Naive thymus-derived CD8-positive, alpha-beta T cell (primary cell): ENCODE data around the gene SPCS3. TPM values are rescaled to one million over a fixed set of nuclear protein-coding genes. Genes with fewer than 3 reads are reported as not detected.
"Not testable (repeated sequence)": the region's sequence is repeated elsewhere in the genome, so short reads cannot be mapped to it uniquely, and the experiment has no call there.

Experiments
- ATAC-seq, 2 donors: fragments of 150-1000 bp; cut with Tn5 transposase in 1 of 2; sonication (Bioruptor Pico), chemical (Tn5 transposase) in 1 of 2; 1 replicate in 1 of 2; 2 replicates in 1 of 2; pipeline ENCODE4 v1.10.0; 2021; ENCODE audit warnings: mild to moderate bottlenecking in 2 of 2, moderate library complexity in 2 of 2
- POLR2A ChIA-PET: fragments of 350-600 bp; sonication (Branson Sonifier 250); formaldehyde crosslinking; loops from one replicate; lab custom pipeline; 2021; ENCODE audit warnings: antibody characterized with exemption; lab: Charles Lee
- DNase-seq, 10 donors: peaks; one replicate each; pipeline versions ENCODE4 v3.0.0 to v3.0.0-alpha.2; 2020 to 2022
- H3K27ac Mint-ChIP-seq, 10 donors: one replicate each; pipeline ENCODE4 v1.8.0; 2020 to 2022; ENCODE audit warnings: mild to moderate bottlenecking in 10 of 10, mixed read lengths in 10 of 10, moderate library complexity in 4 of 10, inconsistent platforms in 1 of 10
- H3K27me3 Mint-ChIP-seq, 5 donors: one replicate each; pipeline ENCODE4 v1.8.0; 2021 to 2022; ENCODE audit warnings: mixed read lengths in 5 of 5
- H3K36me3 Mint-ChIP-seq, 3 donors: one replicate each; pipeline ENCODE4 v1.8.0; 2020 to 2022; ENCODE audit warnings: mixed read lengths in 3 of 3, mild to moderate bottlenecking in 2 of 3, inconsistent platforms in 1 of 3
- H3K4me1 Mint-ChIP-seq, 4 donors: one replicate each; pipeline ENCODE4 v1.8.0; 2021 to 2022; ENCODE audit warnings: mixed read lengths in 4 of 4
- H3K4me3 Mint-ChIP-seq, 10 donors: one replicate each; pipeline ENCODE4 v1.8.0; 2020 to 2022; ENCODE audit warnings: mild to moderate bottlenecking in 10 of 10, mixed read lengths in 10 of 10, moderate library complexity in 6 of 10, inconsistent platforms in 1 of 10
- H3K9me3 Mint-ChIP-seq, 9 donors: one replicate each; pipeline ENCODE4 v1.8.0; 2020 to 2022; ENCODE audit warnings: mixed read lengths in 9 of 9, mild to moderate bottlenecking in 3 of 9, inconsistent platforms in 1 of 9, moderate library complexity in 1 of 9
- polyA plus RNA-seq, 3 donors: library from polyadenylated mRNA; unstranded; fragments of 300-500 nt; fragmentation: Illumina TruSeq; gene quantifications; one replicate each; pipeline ENCODE4 v1.2.3, GENCODE V29; 2021
- total RNA-seq, 8 experiments: library from RNA in 2 of 8; stranded (reverse) in 2 of 8; gene quantifications; one replicate each; pipeline ENCODE4 v1.2.3 and lab custom pipeline; 2021 to 2026

SPCS3 gene
- total and polyA plus RNA-seq, 5 experiments from 2014 or later, result 33.7 to 155 (median 64.4) TPM

DNA sequence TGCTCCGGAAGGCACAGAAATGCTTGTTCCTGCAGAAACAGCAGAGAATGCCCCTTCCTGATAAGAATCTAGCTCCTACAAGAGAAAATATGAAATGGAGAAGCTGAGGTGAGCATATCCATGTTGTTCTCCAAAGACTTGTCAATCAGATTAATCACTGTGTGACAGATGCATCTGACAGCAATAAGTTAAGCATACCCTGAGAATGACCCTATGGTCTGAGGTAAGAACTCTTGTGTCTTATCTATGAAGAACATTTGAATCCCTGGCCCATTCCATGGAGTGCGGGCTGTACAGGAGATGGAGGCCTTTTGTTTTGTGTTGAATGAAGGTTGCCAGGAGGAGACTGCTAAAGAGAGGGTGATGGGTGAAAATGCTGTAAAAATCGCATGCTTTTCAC lies 29.2 kb upstream of the SPCS3 start:
- ATAC-seq (no peak), DNase-seq (no peak)
- POLR2A ChIA-PET, result no interaction called here
- Mint-ChIP-seq H3K36me3 (no peaks in the 10 kb centered on the region), H3K27ac (no peak overlapping the region), H3K9me3 (no peaks in the 10 kb centered on the region), H3K4me1 (no peaks in the 10 kb centered on the region), H3K27me3 (peaks cover 0 to 4% (median 0%) of the 10 kb centered on the region in 5 donors), H3K4me3 (no peak overlapping the region)

DNA sequence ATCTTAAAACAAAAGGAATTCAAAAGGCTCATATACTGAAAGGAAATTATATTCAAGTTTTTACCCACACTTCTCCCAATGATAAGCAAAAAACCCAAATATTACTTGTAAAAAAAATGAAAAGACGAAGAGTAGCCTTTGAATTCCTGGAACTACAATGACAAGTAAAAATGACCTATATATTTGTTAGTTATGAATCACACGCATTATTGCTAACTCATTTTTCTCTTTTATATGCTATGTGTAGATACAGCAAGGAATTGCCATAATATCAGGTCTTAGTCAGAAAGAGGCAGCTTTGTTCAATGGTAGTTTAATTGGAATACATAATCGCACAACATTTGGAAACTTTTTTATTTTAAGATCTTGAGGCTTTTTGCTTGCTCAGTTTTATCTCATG lies 28.0 kb upstream of the SPCS3 start:
- no peak overlapping the region for H3K4me3 Mint-ChIP-seq
- POLR2A ChIA-PET, result no interaction called here
- H3K27ac Mint-ChIP-seq, result no peak overlapping the region
- H3K27me3 Mint-ChIP-seq, result peaks cover 0 to 4% (median 0%) of the 10 kb centered on the region in 5 donors
- DNase-seq (no peak), ATAC-seq (no peak)
- no peaks in the 10 kb centered on the region for H3K36me3 Mint-ChIP-seq
- no peaks in the 10 kb centered on the region for H3K4me1 Mint-ChIP-seq
- no peaks in the 10 kb centered on the region for H3K9me3 Mint-ChIP-seq

DNA sequence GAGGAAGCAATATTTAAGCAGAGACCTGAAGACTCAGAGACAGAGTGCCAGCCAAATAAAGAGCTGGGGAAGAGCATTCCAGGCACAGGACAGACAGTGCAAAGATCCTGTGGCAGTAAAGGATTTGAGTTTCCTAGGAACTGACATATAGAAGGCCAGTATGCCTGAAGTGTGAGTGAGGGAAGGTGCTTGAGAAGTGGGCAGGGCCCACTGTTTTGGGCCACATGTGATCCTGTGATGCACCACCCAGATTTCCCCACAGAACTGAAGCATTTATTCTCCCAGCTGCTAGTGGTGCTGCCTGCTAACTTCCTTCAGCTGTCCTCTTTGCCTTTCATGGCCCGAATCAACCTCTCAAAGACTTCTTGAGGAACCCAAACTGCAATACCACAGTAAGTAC lies 26.8 kb upstream of the SPCS3 start:
- Mint-ChIP-seq H3K4me3 (no peak overlapping the region), H3K27ac (no peak overlapping the region), H3K36me3 (no peaks in the 10 kb centered on the region), H3K27me3 (peaks cover 0 to 4% (median 0%) of the 10 kb centered on the region in 5 donors), H3K4me1 (no peaks in the 10 kb centered on the region), H3K9me3 (no peaks in the 10 kb centered on the region)
- POLR2A ChIA-PET, result no interaction called here
- ATAC-seq (no peak), DNase-seq (no peak)

DNA sequence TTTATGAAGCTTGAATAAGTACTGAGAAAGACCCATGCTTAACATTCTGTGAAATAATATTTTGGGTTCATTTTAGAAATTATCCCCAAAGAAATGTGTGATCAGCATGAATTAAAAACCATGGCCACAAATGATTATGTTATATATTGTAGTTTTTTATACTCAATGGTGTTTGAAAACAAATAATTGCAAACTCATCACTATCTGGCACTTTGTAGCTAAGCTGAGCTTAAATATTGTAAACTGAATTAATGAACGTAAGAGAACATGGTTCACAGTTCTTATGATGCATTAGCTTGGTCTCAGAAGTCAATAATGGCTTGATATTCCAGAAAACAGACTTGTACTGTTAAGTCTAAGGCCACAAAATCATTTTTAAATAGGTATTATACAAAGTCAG lies 26.1 kb upstream of the SPCS3 start:
- no peak overlapping the region for H3K27ac Mint-ChIP-seq
- POLR2A ChIA-PET, result no interaction called here

DNA sequence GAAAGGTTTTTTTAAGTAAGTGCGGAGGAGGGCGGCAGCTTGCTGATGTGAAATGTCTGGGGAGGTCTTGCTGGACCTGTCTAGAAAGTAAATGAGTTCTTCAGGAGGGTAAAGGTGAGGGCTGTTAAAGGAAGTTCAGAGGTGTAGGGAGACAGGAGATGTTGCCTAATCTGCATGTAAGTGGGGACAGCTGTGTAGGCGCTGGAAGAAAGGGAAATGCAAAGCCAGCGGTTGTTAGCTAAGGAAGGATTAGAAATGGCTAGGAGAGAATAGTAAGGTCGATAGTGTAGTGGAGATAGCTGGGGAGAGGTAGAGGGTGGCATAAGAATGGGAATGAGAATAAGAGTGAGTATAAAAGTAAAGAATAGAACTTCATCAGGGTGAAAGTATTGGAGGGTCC lies 23.9 kb upstream of the SPCS3 start:
- DNase-seq, H3K27ac Mint-ChIP-seq, H3K36me3 Mint-ChIP-seq, H3K4me1 Mint-ChIP-seq, H3K27me3 Mint-ChIP-seq, H3K9me3 Mint-ChIP-seq, H3K4me3 Mint-ChIP-seq, ATAC-seq, POLR2A ChIA-PET: not testable (repeated sequence)

More for the DNA sequence above, 26.1 kb upstream of the SPCS3 start:
- Mint-ChIP-seq H3K9me3 (no peaks in the 10 kb centered on the region), H3K4me3 (no peak overlapping the region), H3K4me1 (no peaks in the 10 kb centered on the region), H3K36me3 (no peaks in the 10 kb centered on the region), H3K27me3 (no peaks in the 10 kb centered on the region)
- ATAC-seq, result no peak
- no peak for DNase-seq

DNA sequence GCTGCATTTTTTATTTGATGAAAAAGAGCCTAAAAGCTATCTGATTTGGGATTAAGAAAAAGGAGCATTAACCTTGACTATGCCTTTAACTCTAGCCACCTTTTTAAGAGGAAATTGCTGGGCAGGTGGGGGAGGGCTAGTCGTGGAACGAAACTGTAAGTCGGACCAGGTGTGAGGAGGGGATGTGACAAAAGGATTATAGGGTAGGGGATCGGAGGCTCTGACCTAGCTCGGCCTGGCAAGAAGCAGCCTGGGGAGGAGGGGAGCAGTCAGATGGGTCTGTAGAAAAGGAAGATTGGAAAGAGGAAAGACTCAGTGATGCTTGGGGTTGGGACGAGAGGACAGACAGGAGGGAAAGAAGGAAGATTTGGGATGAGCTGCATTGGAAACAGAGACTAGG lies 21.1 kb upstream of the SPCS3 start:
- POLR2A ChIA-PET, result no interaction called here
- no peak overlapping the region for H3K27ac Mint-ChIP-seq
- ATAC-seq (no peak), DNase-seq (no peak)
- peaks cover 5 to 12% (median 8%) of the 10 kb centered on the region in 5 donors for H3K27me3 Mint-ChIP-seq
- H3K4me3 Mint-ChIP-seq, result no peak overlapping the region
- no peaks in the 10 kb centered on the region for H3K4me1 Mint-ChIP-seq
- H3K9me3 Mint-ChIP-seq, result peaks cover 0 to under 1% (median 0%) of the 10 kb centered on the region in 9 donors
- H3K36me3 Mint-ChIP-seq, result peaks cover 0 to 2% (median 0%) of the 10 kb centered on the region in 3 donors

- Mint-ChIP-seq H3K4me1 (no peaks in the 10 kb centered on the region), H3K27me3 (peaks cover 8 to 26% (median 15%) of the 10 kb centered on the region in 5 donors), H3K4me3 (no peak overlapping the region), H3K9me3 (peaks cover 0 to 1% (median 0%) of the 10 kb centered on the region in 9 donors), H3K36me3 (peaks cover 0 to 2% (median 0%) of the 10 kb centered on the region in 3 donors), H3K27ac (no peak overlapping the region)
- DNase-seq (no peak), ATAC-seq (no peak)
- POLR2A ChIA-PET, result no interaction called here
Measured at GRCh38 chr4:176300036-176300435, 19.7 kb upstream of the SPCS3 start.

DNA sequence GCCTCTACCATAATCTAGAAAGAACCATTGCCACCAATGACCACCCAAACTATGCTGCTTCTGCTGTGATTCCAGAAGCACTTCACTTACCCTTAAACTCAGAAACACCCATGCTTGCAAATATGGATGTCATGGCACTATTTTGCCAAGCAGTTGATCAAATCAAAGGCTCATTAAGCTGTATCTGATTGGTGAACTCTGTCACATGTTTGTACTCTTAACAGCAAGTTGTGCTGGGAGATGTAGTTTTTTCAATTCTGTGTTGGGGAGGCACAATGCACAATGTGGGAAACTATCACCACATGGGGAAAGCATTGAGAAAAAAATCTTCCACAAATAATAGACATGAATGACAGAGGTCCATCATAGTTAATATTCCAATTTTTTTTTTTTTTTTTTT lies 19.2 kb upstream of the SPCS3 start:
- DNase-seq, result no peak
- H3K9me3 Mint-ChIP-seq, result peaks cover 0 to 1% (median 0%) of the 10 kb centered on the region in 9 donors
- H3K36me3 Mint-ChIP-seq, result peaks cover 0 to 2% (median 0%) of the 10 kb centered on the region in 3 donors
- H3K4me3 Mint-ChIP-seq, result no peak overlapping the region
- H3K4me1 Mint-ChIP-seq, result no peaks in the 10 kb centered on the region
- POLR2A ChIA-PET, result no interaction called here
- no peak for ATAC-seq
- no peak overlapping the region for H3K27ac Mint-ChIP-seq
- H3K27me3 Mint-ChIP-seq, result peaks cover 8 to 29% (median 18%) of the 10 kb centered on the region in 5 donors

GRCh38 chr4:176302283-176303275 lies 17.2 kb upstream of the SPCS3 start:
- POLR2A ChIA-PET, result no interaction called here
- Mint-ChIP-seq H3K36me3 (peaks cover 0 to 2% (median 0%) of the 10 kb centered on the region in 3 donors), H3K4me1 (no peaks in the 10 kb centered on the region), H3K9me3 (peaks cover 0 to 1% (median 0%) of the 10 kb centered on the region in 9 donors), H3K4me3 (no peak overlapping the region), H3K27me3 (peaks cover 10 to 42% (median 28%) of the 10 kb centered on the region in 5 donors), H3K27ac (no peak overlapping the region)
- ATAC-seq (no peak), DNase-seq (no peak)

DNA sequence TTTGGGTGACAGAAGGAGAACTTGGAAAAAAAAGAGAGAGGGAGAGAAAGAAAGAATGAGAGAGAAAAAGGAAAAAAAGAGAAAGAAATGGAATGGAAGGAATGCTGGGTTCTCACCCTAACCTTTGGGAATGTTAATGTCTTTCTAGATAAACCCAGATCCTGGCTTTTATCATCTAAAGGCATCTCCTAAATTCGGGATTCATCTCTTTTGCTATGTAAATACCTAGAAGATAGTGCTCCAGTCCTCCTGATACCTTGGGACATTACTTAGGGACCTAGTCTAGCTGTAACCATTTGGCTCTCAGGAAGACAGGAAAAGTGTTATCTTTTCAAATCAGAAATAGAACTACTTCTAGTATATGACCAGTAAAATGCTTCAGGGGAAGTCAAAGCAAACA lies 15.8 kb upstream of the SPCS3 start:
- no peak for ATAC-seq
- peaks cover 12 to 42% (median 31%) of the 10 kb centered on the region in 5 donors for H3K27me3 Mint-ChIP-seq
- H3K4me3 Mint-ChIP-seq, result no peak overlapping the region
- H3K27ac Mint-ChIP-seq, result no peak overlapping the region
- no peaks in the 10 kb centered on the region for H3K4me1 Mint-ChIP-seq
- POLR2A ChIA-PET, result no interaction called here
- peaks cover 0 to 2% (median 0%) of the 10 kb centered on the region in 3 donors for H3K36me3 Mint-ChIP-seq
- peaks cover 0 to 1% (median 0%) of the 10 kb centered on the region in 9 donors for H3K9me3 Mint-ChIP-seq
- no peak for DNase-seq

GRCh38 chr4:176306837-176307665 lies 12.7 kb upstream of the SPCS3 start:
- DNase-seq, result no peak
- no peaks in the 10 kb centered on the region for H3K4me1 Mint-ChIP-seq
- ATAC-seq, result no peak
- peaks cover 0 to 1% (median 0%) of the 10 kb centered on the region in 9 donors for H3K9me3 Mint-ChIP-seq
- no peaks in the 10 kb centered on the region for H3K36me3 Mint-ChIP-seq
- POLR2A ChIA-PET, result interaction anchor here (1.4 kb wide), 1 partner anchor 12 kb away, joined by 4 read pairs; no protein-coding TSS in a partner anchor
- H3K27me3 Mint-ChIP-seq, result peaks cover 12 to 42% (median 28%) of the 10 kb centered on the region in 5 donors
- no peak overlapping the region for H3K27ac Mint-ChIP-seq
- no peak overlapping the region for H3K4me3 Mint-ChIP-seq

DNA sequence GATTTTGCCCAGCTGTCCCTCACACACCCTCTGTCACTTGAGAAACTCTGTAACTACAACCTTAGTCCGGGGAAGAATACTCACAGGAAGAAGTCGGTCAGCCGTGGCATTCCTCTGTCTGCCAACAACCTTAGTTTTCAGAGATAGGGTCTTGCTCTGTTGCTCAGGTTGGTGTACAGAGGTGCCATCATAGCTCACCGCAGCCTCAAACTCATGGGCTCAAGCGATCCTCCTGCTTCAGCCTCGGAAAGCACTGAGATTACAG lies 12.2 kb upstream of the SPCS3 start:
- POLR2A ChIA-PET, result interaction anchor here (0.5 to 1.4 kb wide), 2 partner anchors 11 to 255 kb away, joined by 4 to 6 read pairs; no protein-coding TSS in a partner anchor
- H3K36me3 Mint-ChIP-seq, result no peaks in the 10 kb centered on the region
- H3K27me3 Mint-ChIP-seq, result peaks cover 12 to 41% (median 27%) of the 10 kb centered on the region in 5 donors
- H3K27ac Mint-ChIP-seq, result no peak overlapping the region
- H3K4me1 Mint-ChIP-seq, result no peaks in the 10 kb centered on the region
- DNase-seq (no peak), ATAC-seq (no peak)
- no peak overlapping the region for H3K4me3 Mint-ChIP-seq
- H3K9me3 Mint-ChIP-seq, result peaks cover 0 to 1% (median 0%) of the 10 kb centered on the region in 9 donors
